Measurements from ENCODE around the gene DLGAP5. TPM values are rescaled to one million over a fixed set of nuclear protein-coding genes. Genes with fewer than 3 reads are reported as not detected.

The DLGAP5 gene
- total and polyA plus RNA-seq, 2 donors from 2014 or later, result 0.60 TPM; not detected in 1

DNA sequence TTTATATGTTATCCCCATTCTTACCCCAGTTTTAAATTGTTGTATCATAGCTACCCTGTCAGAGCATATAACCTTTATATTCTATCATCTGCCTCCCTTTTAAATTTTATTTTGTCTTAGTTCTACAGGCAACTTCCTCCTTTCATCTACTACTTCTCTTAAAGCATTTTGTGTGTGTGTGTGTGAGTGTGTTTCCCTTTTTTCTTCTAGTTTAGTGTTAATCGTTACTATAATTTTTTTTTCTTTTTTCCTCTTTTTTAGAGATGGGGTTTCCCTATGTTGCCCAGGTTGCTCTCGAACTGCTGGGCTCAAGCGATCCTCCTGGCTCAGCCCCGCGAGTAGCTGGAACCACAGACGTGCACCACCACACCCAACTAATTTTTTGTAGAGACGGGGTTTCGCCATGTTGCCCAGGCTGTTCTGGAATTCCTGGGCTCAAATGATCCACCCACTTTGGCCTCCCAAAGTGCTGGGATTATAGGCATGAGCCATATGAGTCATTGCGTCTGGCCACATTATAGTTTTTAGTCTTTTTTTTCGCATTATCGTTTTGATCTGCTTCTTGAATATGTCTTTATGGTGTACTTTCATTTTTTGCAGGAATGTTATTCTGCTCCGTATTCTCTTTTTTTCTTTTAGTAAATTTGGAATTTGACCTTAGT, 46.8 kb upstream of the DLGAP5 start:
- no peak overlapping the region for H3K4me3 ChIP-seq (ENCODE audit: low read length in 3 of 3)
- TF ChIP-seq CTCF (IDR thresholded peaks at IDR 0.05; ENCODE audit: borderline replicate concordance, extremely low read depth, insufficient read depth), result no peak
- no peaks in the 10 kb centered on the region for H3K9me3 ChIP-seq (ENCODE audit: control insufficient read depth in 2 of 3, insufficient read depth in 1 of 3, low read length in 3 of 3)
- no peak overlapping the region for H3K27ac ChIP-seq (ENCODE audit: low read depth in 2 of 2, low read length in 2 of 2)
- FAIRE-seq (no peak), DNase-seq (no peak)
- H3K27me3 ChIP-seq (ENCODE audit: control insufficient read depth, insufficient read depth, low read length), result peaks cover 12% of the 10 kb centered on the region
- no peaks in the 10 kb centered on the region for H3K36me3 ChIP-seq (ENCODE audit: control insufficient read depth in 2 of 3, insufficient read depth in 3 of 3, low read length in 3 of 3)
- H3K4me1 ChIP-seq (ENCODE audit: control insufficient read depth in 2 of 3, insufficient read depth in 2 of 3, low read depth in 1 of 3, low read length in 3 of 3), result no peaks in the 10 kb centered on the region
- H3K9ac ChIP-seq (ENCODE audit: low read length in 3 of 3), result no peak overlapping the region
- intact Hi-C loops (cut with DNase I), result no loop called here

GRCh38 chr14:55233591-55233990, 42.2 kb upstream of the DLGAP5 start:
- H3K4me1 ChIP-seq (ENCODE audit: control insufficient read depth in 2 of 3, insufficient read depth in 2 of 3, low read depth in 1 of 3, low read length in 3 of 3), result no peaks in the 10 kb centered on the region
- no peak overlapping the region for H3K27ac ChIP-seq (ENCODE audit: low read depth in 2 of 2, low read length in 2 of 2)
- no peak overlapping the region for H3K9ac ChIP-seq (ENCODE audit: low read length in 3 of 3)
- no peak overlapping the region for H3K4me3 ChIP-seq (ENCODE audit: low read length in 3 of 3)
- FAIRE-seq (no peak), DNase-seq (no peak)
- H3K36me3 ChIP-seq (ENCODE audit: control insufficient read depth in 2 of 3, insufficient read depth in 3 of 3, low read length in 3 of 3), result no peaks in the 10 kb centered on the region
- intact Hi-C loops (cut with DNase I), result no loop called here
- no peaks in the 10 kb centered on the region for H3K9me3 ChIP-seq (ENCODE audit: control insufficient read depth in 2 of 3, insufficient read depth in 1 of 3, low read length in 3 of 3)
- TF ChIP-seq CTCF (IDR thresholded peaks at IDR 0.05; ENCODE audit: borderline replicate concordance, extremely low read depth, insufficient read depth), result no peak
- no peaks in the 10 kb centered on the region for H3K27me3 ChIP-seq (ENCODE audit: control insufficient read depth, insufficient read depth, low read length)

DNA sequence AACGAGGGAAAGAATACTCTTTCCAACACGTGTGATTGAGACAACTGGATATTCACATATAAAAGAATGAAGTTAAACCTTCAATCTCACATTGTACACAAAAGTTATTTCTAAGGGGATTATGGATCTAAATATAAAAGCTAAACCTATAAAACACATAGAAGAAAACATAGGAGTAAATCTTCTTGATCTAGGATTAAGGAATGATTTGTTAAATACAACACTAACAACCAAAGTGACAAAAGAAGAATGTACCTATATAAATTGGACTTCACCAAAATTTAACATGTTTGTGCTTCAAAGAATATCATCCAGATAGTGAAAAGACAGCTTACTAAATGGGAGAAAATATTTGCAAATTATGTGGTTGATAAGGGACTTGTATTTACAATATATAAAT, 36.9 kb upstream of the DLGAP5 start:
- FAIRE-seq (no peak), DNase-seq (no peak)
- intact Hi-C loops (cut with DNase I), result no loop called here
- H3K27ac ChIP-seq (ENCODE audit: low read depth in 2 of 2, low read length in 2 of 2), result no peak overlapping the region
- H3K36me3 ChIP-seq (ENCODE audit: control insufficient read depth in 2 of 3, insufficient read depth in 3 of 3, low read length in 3 of 3), result no peaks in the 10 kb centered on the region
- H3K4me3 ChIP-seq (ENCODE audit: low read length in 3 of 3), result no peak overlapping the region
- no peak for TF ChIP-seq CTCF (IDR thresholded peaks at IDR 0.05; ENCODE audit: borderline replicate concordance, extremely low read depth, insufficient read depth)
- H3K9me3 ChIP-seq (ENCODE audit: control insufficient read depth in 2 of 3, insufficient read depth in 1 of 3, low read length in 3 of 3), result no peaks in the 10 kb centered on the region
- no peak overlapping the region for H3K9ac ChIP-seq (ENCODE audit: low read length in 3 of 3)
- no peaks in the 10 kb centered on the region for H3K4me1 ChIP-seq (ENCODE audit: control insufficient read depth in 2 of 3, insufficient read depth in 2 of 3, low read depth in 1 of 3, low read length in 3 of 3)
- H3K27me3 ChIP-seq (ENCODE audit: control insufficient read depth, insufficient read depth, low read length), result no peaks in the 10 kb centered on the region

DNA sequence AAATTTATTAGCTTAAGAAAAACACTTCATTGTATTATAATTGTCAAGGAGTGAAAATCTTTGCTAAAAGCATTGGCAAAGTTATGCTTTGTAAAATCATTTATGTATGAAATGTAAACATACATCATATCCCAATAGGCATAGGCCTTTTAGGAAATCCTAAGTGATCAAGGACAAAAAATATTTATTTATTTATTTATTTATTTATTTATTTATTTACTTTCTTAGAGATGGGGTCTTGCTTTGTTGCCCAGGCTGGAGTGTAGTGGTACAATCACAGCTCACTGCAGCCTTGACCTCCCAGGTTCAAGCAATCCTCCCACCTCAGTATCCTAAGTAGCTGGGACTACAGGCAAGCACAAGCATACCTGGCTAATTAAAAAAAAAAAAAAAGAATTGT, 32.0 kb upstream of the DLGAP5 start:
- Histone ChIP-seq H3K27me3 (ENCODE audit: control insufficient read depth, insufficient read depth, low read length) (no peaks in the 10 kb centered on the region), H3K9me3 (ENCODE audit: control insufficient read depth in 2 of 3, insufficient read depth in 1 of 3, low read length in 3 of 3) (no peaks in the 10 kb centered on the region), H3K4me1 (ENCODE audit: control insufficient read depth in 2 of 3, insufficient read depth in 2 of 3, low read depth in 1 of 3, low read length in 3 of 3) (no peaks in the 10 kb centered on the region), H3K36me3 (ENCODE audit: control insufficient read depth in 2 of 3, insufficient read depth in 3 of 3, low read length in 3 of 3) (no peaks in the 10 kb centered on the region), H3K9ac (ENCODE audit: low read length in 3 of 3) (no peak overlapping the region), H3K4me3 (ENCODE audit: low read length in 3 of 3) (no peak overlapping the region), H3K27ac (ENCODE audit: low read depth in 2 of 2, low read length in 2 of 2) (no peak overlapping the region)
- intact Hi-C loops (cut with DNase I), result no loop called here
- FAIRE-seq (no peak), DNase-seq (no peak)
- TF ChIP-seq CTCF (IDR thresholded peaks at IDR 0.05; ENCODE audit: borderline replicate concordance, extremely low read depth, insufficient read depth), result no peak

Data from kidney (tissue), 14 donors.